GM19025 (cell line): ENCODE results near the gene MINDY2.
A peak's percentile ranks its signal among the peaks of the same experiment; 100 is the strongest.

Source experiments
- ATAC-seq: cut with Tn5 transposase; IDR thresholded peaks from one replicate; pipeline ENCODE4 v1.9.1; 2021; ENCODE audit warnings: mild to moderate bottlenecking, low read depth, moderate library complexity; ENCODE audit not compliant: unreplicated experiment

Gene MINDY2

GRCh38 chr15:58770857-58771620 is at the start of gene MINDY2:
Gene MINDY2, plus strand, starts transcription at chr15:58771302. Its CDS starts 94 bp downstream, at chr15:58771396.
- ATAC-seq = peak; percentile 95

GRCh38 chr15:58724466-58724865 is 46.6 kb upstream of the MINDY2 start:
- ATAC-seq = peak; percentile 87

GRCh38 chr15:58726867-58727266 is 44.2 kb upstream of the MINDY2 start:
- ATAC-seq = no peak

GRCh38 chr15:58731756-58732535 is 39.2 kb upstream of the MINDY2 start:
- no peak for ATAC-seq

- no peak for ATAC-seq
Measured at GRCh38 chr15:58732625-58733363, 38.3 kb upstream of the MINDY2 start.

GRCh38 chr15:58734859-58735258 is 36.2 kb upstream of the MINDY2 start:
- no peak for ATAC-seq

GRCh38 chr15:58736018-58736643 is 35.0 kb upstream of the MINDY2 start:
- ATAC-seq = no peak

- no peak for ATAC-seq
Measured at GRCh38 chr15:58737298-58737697, 33.8 kb upstream of the MINDY2 start.

- ATAC-seq = no peak
Measured at GRCh38 chr15:58738046-58738707, 32.9 kb upstream of the MINDY2 start.

GRCh38 chr15:58740436-58740835 is 30.7 kb upstream of the MINDY2 start:
- ATAC-seq = no peak

GRCh38 chr15:58741032-58741431 is 30.1 kb upstream of the MINDY2 start:
- no peak for ATAC-seq

GRCh38 chr15:58742022-58742813 is 28.9 kb upstream of the MINDY2 start:
- no peak for ATAC-seq

GRCh38 chr15:58742819-58743502 is 28.1 kb upstream of the MINDY2 start:
- no peak for ATAC-seq

GRCh38 chr15:58746174-58746573 is 24.9 kb upstream of the MINDY2 start:
- no peak for ATAC-seq

- no peak for ATAC-seq
Measured at GRCh38 chr15:58748040-58748851, 22.9 kb upstream of the MINDY2 start.

- ATAC-seq = peak; percentile 15
Measured at GRCh38 chr15:58748852-58749531, 22.1 kb upstream of the MINDY2 start.
